ENCODE data around the gene USP36. TPM values are rescaled to one million over a fixed set of nuclear protein-coding genes. Genes with fewer than 3 reads are reported as not detected.

The USP36 gene
- total RNA-seq, 1 donor, result 30.8 TPM

GRCh38 chr17:78849026-78849425 is 8.4 kb upstream of the USP36 start:
- Histone ChIP-seq H3K9me3 (ENCODE audit: low read depth, low read length) (no peaks in the 10 kb centered on the region), H3K27ac (ENCODE audit: low read depth, low read length) (no peak overlapping the region), H3K4me1 (ENCODE audit: insufficient read depth, low read length) (peaks cover 8% of the 10 kb centered on the region), H4K20me1 (ENCODE audit: insufficient read depth, low read length) (peaks cover under 1% of the 10 kb centered on the region), H2AFZ (ENCODE audit: low read length) (no peak overlapping the region), H3K4me3 (ENCODE audit: insufficient read depth, low read length) (no peak overlapping the region), H3K4me2 (ENCODE audit: insufficient read depth, low read length) (no peak overlapping the region), H3K36me3 (ENCODE audit: insufficient read depth, low read length) (peaks cover 14% of the 10 kb centered on the region), H3K79me2 (ENCODE audit: insufficient read depth, low read length) (no peaks in the 10 kb centered on the region), H3K27me3 (ENCODE audit: insufficient read depth, low read length) (no peaks in the 10 kb centered on the region)
- TF ChIP-seq CTCF (IDR thresholded peaks at IDR 0.05; ENCODE audit: extremely low read depth, low read depth, low read length), result no peak
- DNase-seq (ENCODE audit: insufficient read length, low spot score, missing footprints), result peak; percentile 53

GRCh38 chr17:78847052-78847451 is 6.4 kb upstream of the USP36 start:
- no peak for DNase-seq (ENCODE audit: insufficient read length, low spot score, missing footprints)
- H3K4me3 ChIP-seq (ENCODE audit: insufficient read depth, low read length), result no peak overlapping the region
- peaks cover 8% of the 10 kb centered on the region for H3K4me1 ChIP-seq (ENCODE audit: insufficient read depth, low read length)
- no peaks in the 10 kb centered on the region for H3K79me2 ChIP-seq (ENCODE audit: insufficient read depth, low read length)
- TF ChIP-seq CTCF (IDR thresholded peaks at IDR 0.05; ENCODE audit: extremely low read depth, low read depth, low read length), result no peak
- H3K36me3 ChIP-seq (ENCODE audit: insufficient read depth, low read length), result no peaks in the 10 kb centered on the region
- H3K27ac ChIP-seq (ENCODE audit: low read depth, low read length), result no peak overlapping the region
- H3K9me3 ChIP-seq (ENCODE audit: low read depth, low read length), result no peaks in the 10 kb centered on the region
- no peak overlapping the region for H2AFZ ChIP-seq (ENCODE audit: low read length)
- no peaks in the 10 kb centered on the region for H3K27me3 ChIP-seq (ENCODE audit: insufficient read depth, low read length)
- H3K4me2 ChIP-seq (ENCODE audit: insufficient read depth, low read length), result no peak overlapping the region
- no peaks in the 10 kb centered on the region for H4K20me1 ChIP-seq (ENCODE audit: insufficient read depth, low read length)

- Histone ChIP-seq H3K4me1 (ENCODE audit: insufficient read depth, low read length) (peaks cover 13% of the 10 kb centered on the region), H3K9me3 (ENCODE audit: low read depth, low read length) (no peaks in the 10 kb centered on the region), H3K4me3 (ENCODE audit: insufficient read depth, low read length) (no peak overlapping the region), H2AFZ (ENCODE audit: low read length) (peak overlapping the region; percentile 57), H3K27me3 (ENCODE audit: insufficient read depth, low read length) (no peaks in the 10 kb centered on the region), H4K20me1 (ENCODE audit: insufficient read depth, low read length) (no peaks in the 10 kb centered on the region), H3K36me3 (ENCODE audit: insufficient read depth, low read length) (no peaks in the 10 kb centered on the region), H3K79me2 (ENCODE audit: insufficient read depth, low read length) (peaks cover 9% of the 10 kb centered on the region), H3K27ac (ENCODE audit: low read depth, low read length) (peak overlapping the region; percentile 31), H3K4me2 (ENCODE audit: insufficient read depth, low read length) (no peak overlapping the region)
- DNase-seq (ENCODE audit: insufficient read length, low spot score, missing footprints), result peak; percentile 88
- TF ChIP-seq CTCF (IDR thresholded peaks at IDR 0.05; ENCODE audit: extremely low read depth, low read depth, low read length), result no peak
These were observed 3.8 kb upstream of the USP36 start for GRCh38 chr17:78844301-78845005.

GRCh38 chr17:78842881-78843565 is 2.4 kb upstream of the USP36 start:
- H3K9me3 ChIP-seq (ENCODE audit: low read depth, low read length), result no peaks in the 10 kb centered on the region
- H3K4me2 ChIP-seq (ENCODE audit: insufficient read depth, low read length), result no peak overlapping the region
- no peak overlapping the region for H3K27ac ChIP-seq (ENCODE audit: low read depth, low read length)
- peak; percentile 52 for TF ChIP-seq CTCF (IDR thresholded peaks at IDR 0.05; ENCODE audit: extremely low read depth, low read depth, low read length)
- H4K20me1 ChIP-seq (ENCODE audit: insufficient read depth, low read length), result peaks cover 8% of the 10 kb centered on the region
- no peaks in the 10 kb centered on the region for H3K27me3 ChIP-seq (ENCODE audit: insufficient read depth, low read length)
- H2AFZ ChIP-seq (ENCODE audit: low read length), result no peak overlapping the region
- no peaks in the 10 kb centered on the region for H3K36me3 ChIP-seq (ENCODE audit: insufficient read depth, low read length)
- peaks cover 23% of the 10 kb centered on the region for H3K79me2 ChIP-seq (ENCODE audit: insufficient read depth, low read length)
- H3K4me3 ChIP-seq (ENCODE audit: insufficient read depth, low read length), result no peak overlapping the region
- peaks cover 25% of the 10 kb centered on the region for H3K4me1 ChIP-seq (ENCODE audit: insufficient read depth, low read length)
- DNase-seq (ENCODE audit: insufficient read length, low spot score, missing footprints), result peak; percentile 78
